Body of pancreas (tissue), 4 donors: ENCODE results near the gene GIT2. TPM values are rescaled to one million over a fixed set of nuclear protein-coding genes. Genes with fewer than 3 reads are reported as not detected.
A peak's percentile ranks its signal among the peaks of the same experiment; 100 is the strongest.

Source experiments
- ATAC-seq: fragments of 150-250 bp; one replicate; pipeline ENCODE4 v1.9.1; 2016
- DNase-seq, 4 donors: peaks; one replicate each; pipeline ENCODE4 v3.0.0-alpha.2; 2019
- H3K27ac ChIP-seq, 4 donors: fragments of 200-600 bp; sonication (generic); 1 replicate in 3 of 4; 2 replicates in 1 of 4; pipeline versions ENCODE4 v1.5.1 to v1.6.1; 2016 to 2019; ENCODE audit warnings: mild to moderate bottlenecking in 1 of 4, mixed read lengths in 1 of 4, moderate library complexity in 1 of 4
- H3K27me3 ChIP-seq, 2 donors: fragments of 200-600 bp; sonication (generic); one replicate each; pipeline ENCODE4 v1.6.0; 2016; ENCODE audit warnings: mild to moderate bottlenecking in 1 of 2
- H3K36me3 ChIP-seq, 2 donors: fragments of 200-600 bp; sonication (generic); replicated peaks in 1 of 2; 2 replicates each; pipeline ENCODE4 v1.5.1; 2016; ENCODE audit warnings: low read depth in 2 of 2; ENCODE audit not compliant: insufficient read depth in 1 of 2
- H3K4me1 ChIP-seq: fragments of 200-600 bp; sonication (generic); one replicate; pipeline ENCODE4 v1.6.0; 2016
- H3K4me3 ChIP-seq, 2 donors: fragments of 200-600 bp; sonication (generic); 1 replicate in 1 of 2; 2 replicates in 1 of 2; pipeline ENCODE4 v1.5.1; 2016 to 2019
- H3K9me3 ChIP-seq, 3 donors: fragments of 200-600 bp; sonication (generic); 1 replicate in 2 of 3; 2 replicates in 1 of 3; pipeline ENCODE4 v1.5.1; 2016
- POLR2A ChIP-seq, 3 donors: fragments of 450-650 bp; IDR thresholded peaks; one replicate each; pipeline ENCODE4 v1.6.1; 2016; ENCODE audit warnings: antibody characterized with exemption in 3 of 3, mild to moderate bottlenecking in 2 of 3
- WGBS, 2 donors: methylation state at CpG; one replicate each; pipeline ENCODE4 v1.1.5; 2017; 5-methylcytosine and 5-hydroxymethylcytosine counted together
- intact Hi-C: fragments of 100-400 bp; cut with DNase I; formaldehyde crosslinking; loops from one replicate; pipeline ENCODE4 v1.15.1; 2023
- total RNA-seq, 2 donors: library from RNA; depleted of rRNA; stranded (reverse); fragments of >200 nt; gene quantifications; one replicate each; pipeline ENCODE4 v1.1.0, GENCODE V29; 2016
- TF ChIP-seq, protein P1 (sequence below), 7 experiments: fragments of 450-650 bp in 4 of 7; fragments of 200-600 bp in 3 of 7; sonication (generic) in 3 of 7; IDR thresholded peaks; one replicate each; pipeline ENCODE4 v1.5.1; 2016 to 2019; ENCODE audit warnings: antibody characterized with exemption in 7 of 7

The GIT2 gene
- total RNA-seq, 2 donors from 2014 or later, result 44.4 to 50.1 TPM

DNA sequence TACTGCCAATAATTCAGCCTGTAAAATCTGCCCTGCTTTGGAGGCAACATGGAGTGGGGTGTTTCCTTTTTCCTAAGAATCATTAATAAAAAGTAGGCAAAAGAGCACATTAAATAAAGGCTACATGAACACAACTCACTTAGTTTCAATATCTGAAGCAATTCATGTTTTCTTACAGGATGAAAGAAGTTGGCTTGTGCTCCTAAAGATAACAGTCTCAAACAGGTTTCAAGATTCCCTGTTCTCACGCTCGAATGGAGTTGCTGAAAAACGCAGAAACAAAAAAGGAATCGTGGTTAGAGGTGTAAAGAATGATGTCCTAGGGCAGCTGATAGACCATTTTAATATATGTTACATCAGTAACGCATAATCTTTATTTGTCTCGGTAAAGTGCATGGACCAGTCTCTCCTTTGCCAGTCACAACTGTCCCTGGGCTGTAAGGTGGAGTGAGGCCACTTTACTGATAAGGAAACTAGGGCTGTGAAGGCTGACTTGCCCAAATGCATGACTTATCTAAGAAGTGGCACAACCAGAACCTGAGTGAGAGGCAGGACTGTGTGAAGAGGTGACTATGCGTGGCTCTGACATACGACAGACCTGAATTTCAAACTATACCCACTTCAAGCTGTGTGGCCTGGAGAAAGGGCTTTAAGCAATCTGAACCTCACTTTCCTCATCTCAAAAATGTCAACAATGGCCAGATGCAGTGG is 12.6 kb downstream of the GIT2 start:
- peak overlapping the region in 3 of 4 donors; percentile 32 to 62 (median 46) for H3K27ac ChIP-seq
- intact Hi-C loops, result loop anchor here (10.0 kb wide), 1 partner anchor 59 kb away; no protein-coding TSS in a partner anchor
- H3K36me3 ChIP-seq, result peaks cover 0 to 31% of the 10 kb centered on the region in 2 donors
- 32 to 42% methylated on average over 8 of the region's 8 CpGs for WGBS, 2 donors
- H3K4me3 ChIP-seq, result no peak overlapping the region
- DNase-seq, result peak; percentile 24 to 47 (median 41)
- peak; percentile 73 for ATAC-seq
- H3K9me3 ChIP-seq, result no peaks in the 10 kb centered on the region
- H3K27me3 ChIP-seq, result no peaks in the 10 kb centered on the region
- peaks cover 17% of the 10 kb centered on the region for H3K4me1 ChIP-seq
- no peak for TF ChIP-seq POLR2A (IDR thresholded peaks at IDR 0.05)
- TF ChIP-seq, protein P1, sequence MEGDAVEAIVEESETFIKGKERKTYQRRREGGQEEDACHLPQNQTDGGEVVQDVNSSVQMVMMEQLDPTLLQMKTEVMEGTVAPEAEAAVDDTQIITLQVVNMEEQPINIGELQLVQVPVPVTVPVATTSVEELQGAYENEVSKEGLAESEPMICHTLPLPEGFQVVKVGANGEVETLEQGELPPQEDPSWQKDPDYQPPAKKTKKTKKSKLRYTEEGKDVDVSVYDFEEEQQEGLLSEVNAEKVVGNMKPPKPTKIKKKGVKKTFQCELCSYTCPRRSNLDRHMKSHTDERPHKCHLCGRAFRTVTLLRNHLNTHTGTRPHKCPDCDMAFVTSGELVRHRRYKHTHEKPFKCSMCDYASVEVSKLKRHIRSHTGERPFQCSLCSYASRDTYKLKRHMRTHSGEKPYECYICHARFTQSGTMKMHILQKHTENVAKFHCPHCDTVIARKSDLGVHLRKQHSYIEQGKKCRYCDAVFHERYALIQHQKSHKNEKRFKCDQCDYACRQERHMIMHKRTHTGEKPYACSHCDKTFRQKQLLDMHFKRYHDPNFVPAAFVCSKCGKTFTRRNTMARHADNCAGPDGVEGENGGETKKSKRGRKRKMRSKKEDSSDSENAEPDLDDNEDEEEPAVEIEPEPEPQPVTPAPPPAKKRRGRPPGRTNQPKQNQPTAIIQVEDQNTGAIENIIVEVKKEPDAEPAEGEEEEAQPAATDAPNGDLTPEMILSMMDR (IDR thresholded peaks at IDR 0.05), result no peak

DNA sequence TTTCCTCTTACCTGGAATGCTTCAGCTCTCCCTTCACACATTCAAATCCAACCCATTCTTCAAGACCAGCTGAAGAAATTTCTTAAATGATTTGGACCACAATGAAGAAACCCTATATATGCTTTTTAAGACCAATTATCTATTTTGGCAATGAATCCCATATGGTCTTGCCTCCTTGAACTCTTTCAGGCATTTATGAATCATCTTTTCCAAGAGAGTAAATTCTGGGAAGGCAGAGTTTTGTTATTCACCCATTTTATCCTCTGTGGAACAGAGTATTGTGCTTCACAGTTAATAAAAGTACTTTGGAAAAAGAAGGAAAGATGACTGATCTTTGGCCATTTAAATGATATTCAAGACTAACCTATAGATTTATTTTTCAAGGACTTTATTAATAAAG is 14.0 kb downstream of the GIT2 start:
- peaks cover 0 to 32% of the 10 kb centered on the region in 2 donors for H3K36me3 ChIP-seq
- H3K27ac ChIP-seq, result no peak overlapping the region
- DNase-seq, result no peak
- H3K4me3 ChIP-seq, result no peak overlapping the region
- no peak for TF ChIP-seq POLR2A (IDR thresholded peaks at IDR 0.05)
- TF ChIP-seq, protein P1 (IDR thresholded peaks at IDR 0.05), result no peak
- no peak for ATAC-seq
- no peaks in the 10 kb centered on the region for H3K27me3 ChIP-seq
- H3K4me1 ChIP-seq, result peaks cover 17% of the 10 kb centered on the region
- intact Hi-C loops, result loop anchor here (10.0 kb wide), 1 partner anchor 57 kb away; no protein-coding TSS in a partner anchor
- no peaks in the 10 kb centered on the region for H3K9me3 ChIP-seq

DNA sequence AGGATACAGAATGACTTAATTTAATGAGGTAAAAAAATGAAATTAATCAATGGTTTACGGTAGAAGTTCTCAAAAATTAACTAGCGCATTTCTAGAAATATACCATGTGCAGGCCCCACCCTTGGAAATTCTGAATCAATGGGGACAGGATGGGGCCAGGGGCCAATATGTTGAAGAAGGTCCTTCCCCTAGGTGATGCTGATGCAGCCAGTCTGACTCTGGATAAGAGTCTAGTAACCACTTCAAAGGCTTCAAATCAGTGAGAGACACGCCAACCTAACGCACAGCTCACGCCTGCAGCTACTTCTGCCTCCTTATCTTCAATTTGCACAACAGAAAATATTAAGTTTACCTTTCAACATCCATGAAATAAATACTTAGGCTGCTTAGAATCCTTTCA is 14.9 kb downstream of the GIT2 start:
- Histone ChIP-seq H3K27me3 (no peaks in the 10 kb centered on the region), H3K27ac (no peak overlapping the region), H3K4me3 (no peak overlapping the region), H3K9me3 (no peaks in the 10 kb centered on the region), H3K36me3 (peaks cover 0 to 33% of the 10 kb centered on the region in 2 donors), H3K4me1 (peaks cover 17% of the 10 kb centered on the region)
- intact Hi-C loops, result loop anchor here (10.0 kb wide), 1 partner anchor 57 kb away; no protein-coding TSS in a partner anchor
- 91 to 92% methylated on average over 5 of the region's 5 CpGs for WGBS, 2 donors
- TF ChIP-seq POLR2A (IDR thresholded peaks at IDR 0.05), result no peak
- TF ChIP-seq, protein P1 (IDR thresholded peaks at IDR 0.05), result no peak
- DNase-seq (no peak), ATAC-seq (no peak)

DNA sequence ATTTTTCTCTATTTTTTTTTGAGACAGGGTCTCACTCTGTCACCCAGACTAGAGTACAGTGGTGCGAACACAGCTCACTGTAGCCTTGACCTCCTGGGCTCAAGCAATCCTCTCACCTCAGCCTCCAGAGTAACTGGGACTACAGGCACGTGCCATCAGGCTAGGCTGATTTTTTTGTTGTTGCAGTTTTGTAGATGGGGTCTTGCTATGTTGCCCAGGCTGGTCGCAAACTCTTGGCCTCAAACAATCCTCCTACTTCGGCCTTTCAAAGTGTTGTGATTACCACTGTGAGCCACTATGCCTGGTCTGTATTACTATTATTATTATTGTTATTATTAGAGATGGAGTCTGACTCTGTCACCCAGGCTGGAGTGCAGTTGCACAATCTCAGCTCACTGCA is 23.3 kb downstream of the GIT2 start:
- no peak for ATAC-seq
- Histone ChIP-seq H3K4me1 (no peaks in the 10 kb centered on the region), H3K27me3 (no peaks in the 10 kb centered on the region), H3K9me3 (no peaks in the 10 kb centered on the region), H3K36me3 (peaks cover 0 to 17% of the 10 kb centered on the region in 2 donors), H3K4me3 (no peak overlapping the region), H3K27ac (peak overlapping the region in 2 of 4 donors; percentile 32 to 54)
- 90 to 94% methylated on average over 4 of the region's 4 CpGs for WGBS, 2 donors
- intact Hi-C loops, result no loop called here
- TF ChIP-seq POLR2A (IDR thresholded peaks at IDR 0.05), result no peak
- TF ChIP-seq, protein P1 (IDR thresholded peaks at IDR 0.05), result no peak
- no peak for DNase-seq

DNA sequence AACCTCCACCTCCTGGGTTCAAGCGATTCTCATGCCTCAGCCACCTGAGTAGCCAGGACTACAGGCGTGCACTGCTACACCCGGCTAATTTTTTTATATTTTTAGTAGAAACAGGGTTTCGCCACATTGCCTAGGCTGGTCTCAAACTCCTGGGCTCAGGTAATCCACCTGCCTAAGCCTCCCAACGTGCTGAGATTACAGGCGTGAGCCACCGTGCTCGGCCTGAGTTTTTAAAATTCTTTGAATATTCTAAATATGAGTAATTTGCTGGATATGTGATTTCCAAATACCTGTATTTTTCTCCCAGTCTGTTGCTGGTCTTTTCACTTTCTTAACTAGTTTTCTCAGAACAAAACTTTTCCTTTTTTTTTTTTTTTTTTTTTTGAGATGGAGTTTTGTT is 27.4 kb downstream of the GIT2 start:
- Histone ChIP-seq H3K27ac (no peak overlapping the region), H3K27me3 (no peaks in the 10 kb centered on the region), H3K36me3 (peaks cover 0 to 12% of the 10 kb centered on the region in 2 donors), H3K4me3 (no peak overlapping the region), H3K9me3 (no peaks in the 10 kb centered on the region), H3K4me1 (no peaks in the 10 kb centered on the region)
- ATAC-seq, result no peak
- no peak for DNase-seq
- intact Hi-C loops, result no loop called here
- 95% methylated on average over 8 of the region's 8 CpGs for WGBS, 2 donors
- no peak for TF ChIP-seq POLR2A (IDR thresholded peaks at IDR 0.05)
- TF ChIP-seq, protein P1 (IDR thresholded peaks at IDR 0.05), result no peak
